Left colon (tissue), 2 donors: ENCODE measurements around the gene EGFL8. TPM values are rescaled to one million over a fixed set of nuclear protein-coding genes. Genes with fewer than 3 reads are reported as not detected.

ENCODE experiments used
- ATAC-seq: fragments of 200-7000 bp; cut with Tn5 transposase; one replicate; pipeline ENCODE4 v1.9.1; 2020; ENCODE audit warnings: mild to moderate bottlenecking, moderate library complexity
- DNase-seq, 2 donors: peaks; one replicate each; pipeline ENCODE4 v3.0.0-alpha.2; 2020
- intact Hi-C, 2 donors: fragments of 100-400 bp; cut with DNase I in 1 of 2; cut with micrococcal nuclease in 1 of 2; formaldehyde crosslinking; loops; one replicate each; pipeline versions ENCODE4 v1.11.2 to v1.14.0; 2022; cut with DNase I, micrococcal nuclease
- total RNA-seq, 2 donors: library from RNA; stranded (reverse); fragmentation: NEBNext Ultra II Directional; extraction: Animal tissue kit (Norgen Biotek cat#: 25700); gene quantifications; one replicate each; pipeline ENCODE4 v1.2.1, GENCODE V29; 2021
- donor health status: DM: no; HTN: no; CAD: no.
- donor health status: DM: yes; HTN: yes; CAD: no.

Gene EGFL8
- total RNA-seq, 2 donors from 2014 or later, result 13.7 to 19.9 TPM

DNA sequence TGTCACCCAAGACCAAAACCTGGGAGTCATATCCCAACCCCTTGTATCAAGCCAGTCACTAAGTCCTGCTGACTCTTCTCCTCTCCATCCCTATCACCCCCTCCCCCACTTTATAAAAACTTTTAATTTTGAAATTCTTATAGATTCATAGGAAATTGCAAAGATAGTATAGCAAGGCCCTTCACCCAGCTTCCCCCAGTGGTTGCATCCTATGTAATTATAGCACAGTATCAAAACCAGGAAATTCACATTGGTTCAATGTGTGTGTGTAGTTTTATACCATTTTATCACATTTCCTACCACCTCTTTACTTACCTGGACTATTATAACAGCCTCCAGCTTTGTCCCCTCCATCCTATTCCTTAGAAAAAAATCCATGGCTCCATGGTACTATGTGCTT is 6.3 kb upstream of the EGFL8 start:
- intact Hi-C loops, result no loop called here
- no peak for DNase-seq
- no peak for ATAC-seq

DNA sequence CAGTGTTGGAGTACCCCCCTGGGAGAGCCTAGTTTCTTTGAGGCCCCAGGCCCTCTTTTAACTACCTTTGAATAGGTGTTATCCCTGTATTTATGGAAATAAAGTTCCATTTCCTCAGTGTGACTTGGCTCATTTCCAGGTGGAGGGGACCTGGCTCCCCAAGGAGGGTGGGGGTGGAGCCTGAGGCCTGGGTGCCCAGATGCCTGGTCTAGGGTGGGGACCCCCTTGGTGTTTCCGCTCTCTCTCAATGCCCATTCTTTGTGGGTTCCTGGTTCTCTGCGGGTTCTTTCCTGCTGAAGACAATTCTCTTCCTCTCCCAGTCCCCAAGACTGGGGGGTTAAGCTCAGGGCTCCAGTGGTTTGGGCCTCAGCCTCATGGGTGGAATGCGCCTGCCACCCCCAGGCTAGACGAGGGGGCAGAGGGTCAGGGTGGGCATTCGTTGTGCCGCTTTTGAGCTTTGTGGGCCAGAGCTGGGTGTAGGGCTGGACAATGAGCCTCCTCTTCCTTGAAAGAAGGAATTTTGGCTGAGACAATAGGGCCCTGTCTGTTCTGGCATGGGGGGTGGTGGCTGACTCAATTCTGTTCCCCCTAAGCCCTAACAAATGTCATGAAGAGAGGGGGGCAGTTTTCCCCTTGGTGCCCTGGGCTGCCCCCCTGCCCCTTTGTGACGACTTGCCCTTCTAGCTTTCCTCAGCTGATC is 686 bp upstream of the EGFL8 start:
- DNase-seq (no peak), ATAC-seq (no peak)
- intact Hi-C loops, result no loop called here

DNA sequence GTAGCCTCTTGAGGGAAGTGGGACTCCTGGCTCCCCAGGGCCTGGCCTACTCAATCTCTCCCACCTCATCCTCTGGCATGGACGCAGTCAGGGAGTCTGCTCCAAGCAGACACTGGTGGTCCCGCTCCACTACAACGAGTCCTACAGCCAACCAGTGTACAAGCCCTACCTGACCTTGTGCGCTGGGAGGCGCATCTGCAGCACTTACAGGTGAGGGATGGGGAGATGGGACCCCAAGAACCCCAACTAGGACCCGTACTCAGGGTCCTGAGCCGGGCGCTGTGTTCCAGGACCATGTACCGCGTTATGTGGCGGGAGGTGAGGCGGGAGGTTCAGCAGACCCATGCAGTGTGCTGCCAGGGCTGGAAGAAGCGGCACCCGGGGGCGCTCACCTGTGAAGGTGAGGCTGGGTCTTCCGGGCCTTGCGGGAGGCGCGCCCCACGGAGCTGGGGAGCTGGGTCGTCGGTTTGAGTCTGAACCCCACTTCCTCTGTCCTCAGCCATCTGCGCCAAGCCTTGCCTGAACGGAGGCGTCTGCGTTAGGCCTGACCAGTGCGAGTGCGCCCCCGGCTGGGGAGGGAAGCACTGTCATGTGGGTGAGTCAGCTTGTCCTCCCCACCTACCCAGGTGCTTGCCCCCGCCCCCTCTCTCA is 2.1 kb downstream of the EGFL8 start:
- DNase-seq (peak in 1 of 2 donors; percentile 8), ATAC-seq (no peak)
- intact Hi-C loops, result no loop called here

DNA sequence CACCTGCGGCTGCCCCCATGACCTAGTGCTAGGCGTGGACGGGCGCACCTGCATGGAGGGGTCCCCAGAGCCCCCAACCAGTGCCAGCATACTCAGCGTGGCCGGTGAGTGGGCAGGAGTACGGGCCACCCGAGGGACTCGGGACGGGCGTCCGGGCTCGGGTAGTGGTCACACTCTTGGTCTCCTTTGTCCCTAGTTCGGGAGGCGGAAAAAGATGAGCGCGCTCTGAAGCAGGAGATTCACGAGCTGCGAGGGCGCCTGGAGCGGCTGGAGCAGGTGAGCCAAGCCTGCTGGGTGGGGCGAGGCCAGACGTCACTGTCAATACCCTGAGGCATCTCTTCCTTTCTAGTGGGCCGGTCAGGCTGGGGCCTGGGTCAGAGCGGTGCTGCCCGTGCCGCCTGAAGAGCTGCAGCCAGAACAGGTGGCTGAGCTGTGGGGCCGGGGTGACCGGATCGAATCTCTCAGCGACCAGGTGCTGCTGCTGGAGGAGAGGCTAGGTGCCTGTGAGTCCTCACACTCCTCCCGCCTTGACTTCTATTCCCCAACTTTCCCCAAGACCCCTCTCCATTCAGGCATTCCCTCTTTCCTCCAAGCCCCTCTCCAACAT is 2.9 kb downstream of the EGFL8 start:
- intact Hi-C loops, result no loop called here
- DNase-seq (no peak), ATAC-seq (peak; percentile 11)

DNA sequence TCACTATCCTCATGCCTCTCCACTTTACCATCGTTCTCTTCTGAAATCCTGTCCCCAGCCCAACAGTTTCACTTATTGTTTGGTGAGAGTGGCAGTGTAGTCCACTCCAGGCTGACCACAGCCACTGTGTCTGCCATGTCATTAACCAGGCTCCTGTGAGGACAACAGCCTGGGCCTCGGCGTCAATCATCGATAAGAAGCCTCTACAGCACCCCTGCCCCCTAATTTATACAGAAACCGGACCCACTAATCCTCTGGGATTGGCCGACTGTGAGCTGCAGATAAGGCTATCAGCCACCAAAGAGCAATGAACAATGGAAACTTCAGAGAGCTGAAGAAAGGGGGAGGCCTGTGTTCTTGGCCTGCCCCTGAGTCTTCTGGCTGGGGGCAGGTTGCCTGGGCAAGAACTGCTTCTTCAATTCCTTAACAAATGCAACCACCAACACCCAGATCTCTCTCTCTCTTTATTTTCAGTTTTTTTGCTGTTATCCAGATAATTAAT is 3.4 kb downstream of the EGFL8 start:
- DNase-seq (no peak), ATAC-seq (no peak)
- intact Hi-C loops, result no loop called here

GRCh38 chr6:32168350-32168749 is 4.0 kb downstream of the EGFL8 start:
- DNase-seq, result no peak
- intact Hi-C loops, result no loop called here
- ATAC-seq, result peak; percentile 3

DNA sequence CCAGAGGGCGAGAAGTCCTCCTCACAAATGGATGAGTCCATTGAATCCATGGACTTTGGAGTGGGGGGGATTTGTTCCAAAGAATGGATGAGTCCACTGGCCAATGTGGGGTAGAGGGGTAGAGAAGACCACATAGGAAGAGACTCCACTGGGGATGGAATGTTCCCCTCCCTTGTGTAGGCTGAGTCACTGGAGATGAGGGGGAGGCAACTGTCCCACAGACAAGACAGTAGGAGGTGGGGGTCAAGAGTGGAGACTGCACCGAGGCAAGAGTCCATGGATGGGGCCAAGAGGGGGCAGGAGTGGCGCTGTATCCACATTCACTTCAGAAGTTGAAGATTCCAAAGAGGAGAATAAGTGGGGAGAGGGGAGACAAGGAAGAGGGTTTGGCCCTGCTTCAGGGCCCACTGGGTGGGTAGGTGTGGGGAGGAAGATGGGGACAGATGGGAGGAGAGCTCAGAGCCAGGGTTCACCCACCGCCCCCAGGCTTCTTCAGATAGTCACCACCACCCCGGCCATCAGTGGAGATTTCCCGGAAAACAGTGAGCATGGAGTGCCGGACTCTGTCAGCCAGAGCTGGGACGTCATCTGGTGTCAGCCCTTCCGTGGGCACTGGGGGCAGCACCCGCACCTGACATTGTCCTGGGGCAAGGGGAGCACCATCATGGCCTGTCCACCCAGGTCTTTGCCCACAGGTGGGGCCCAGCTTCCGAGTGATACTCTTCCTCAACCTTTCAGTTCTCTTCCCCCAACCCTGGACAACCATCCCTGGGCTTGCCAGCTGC is 4.6 kb downstream of the EGFL8 start:
- no peak for DNase-seq
- intact Hi-C loops, result no loop called here
- peak; percentile 10 for ATAC-seq

DNA sequence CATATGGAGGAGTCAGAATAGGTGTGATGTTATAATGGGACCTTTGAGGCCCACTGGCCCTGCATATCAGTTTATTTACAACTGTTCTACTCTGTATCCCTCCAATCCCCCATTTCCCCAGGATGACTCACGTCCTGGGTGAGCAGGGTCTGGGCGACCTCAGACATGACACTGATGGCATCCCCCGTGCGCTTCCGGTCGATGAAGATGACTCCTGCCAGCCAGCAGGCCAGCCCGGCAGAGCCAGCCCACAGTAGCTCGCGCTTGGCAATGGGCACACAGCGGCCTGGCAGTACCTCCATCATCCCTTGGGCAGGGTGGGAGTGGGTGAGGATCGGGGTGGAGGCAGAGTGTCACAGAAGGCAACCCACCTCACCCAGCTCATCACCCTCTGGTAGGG is 5.9 kb downstream of the EGFL8 start:
- ATAC-seq (no peak), DNase-seq (no peak)
- intact Hi-C loops, result no loop called here

DNA sequence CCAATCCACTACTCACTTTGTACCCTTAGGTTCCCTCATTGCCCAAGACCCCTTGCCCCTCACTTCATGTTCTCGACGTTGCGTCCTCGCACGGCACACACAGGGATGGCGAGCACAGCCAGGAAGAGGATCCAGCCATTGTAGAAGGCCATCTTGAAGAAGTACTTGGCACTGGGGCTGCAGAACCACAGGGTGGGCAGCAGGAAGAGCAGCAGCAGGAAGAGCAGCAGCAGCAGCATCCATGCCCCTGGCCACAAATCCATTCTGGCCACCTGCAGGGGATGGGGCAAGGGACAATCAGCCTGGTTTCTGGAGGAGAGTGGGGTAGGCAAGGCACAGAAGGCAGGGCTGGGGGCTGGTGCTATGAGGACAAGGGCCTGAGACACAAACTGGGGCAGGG is 6.8 kb downstream of the EGFL8 start:
- ATAC-seq, result no peak

DNA sequence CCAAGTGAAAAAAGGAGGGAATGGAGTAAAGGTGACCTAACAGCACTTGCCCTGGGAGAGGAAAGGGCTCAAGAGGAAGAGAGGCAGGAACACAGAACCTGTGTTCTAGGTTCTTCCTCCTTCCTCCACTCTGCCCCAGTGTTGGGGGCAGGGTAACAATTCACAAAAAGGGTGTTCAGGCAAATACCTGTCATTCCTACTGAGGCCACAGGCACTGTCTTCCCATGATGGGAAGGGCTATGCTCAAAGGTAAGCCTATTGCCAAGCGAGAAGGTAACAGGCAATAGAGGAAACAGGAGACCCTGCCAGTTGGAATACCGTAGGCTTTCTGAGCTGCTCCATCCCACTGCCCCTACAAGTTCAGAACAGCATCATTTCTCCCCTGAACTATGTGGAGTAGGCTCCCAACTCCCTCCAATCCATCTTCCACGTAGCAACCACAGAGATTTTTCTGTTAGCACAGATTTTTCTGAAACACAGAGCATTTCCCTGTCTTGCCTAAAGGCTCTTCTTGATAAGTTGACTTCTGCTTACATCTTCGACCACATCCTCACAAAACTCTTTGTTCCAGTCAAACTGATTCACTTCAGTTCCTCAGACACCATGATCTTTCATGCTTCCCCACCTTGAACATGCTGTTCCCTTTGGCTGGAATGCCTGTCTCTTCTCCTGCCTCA is 8.8 kb downstream of the EGFL8 start:
- ATAC-seq (no peak), DNase-seq (no peak)
- intact Hi-C loops, result no loop called here

More for the DNA sequence above, 6.8 kb downstream of the EGFL8 start:
- intact Hi-C loops, result no loop called here
- DNase-seq, result no peak

DNA sequence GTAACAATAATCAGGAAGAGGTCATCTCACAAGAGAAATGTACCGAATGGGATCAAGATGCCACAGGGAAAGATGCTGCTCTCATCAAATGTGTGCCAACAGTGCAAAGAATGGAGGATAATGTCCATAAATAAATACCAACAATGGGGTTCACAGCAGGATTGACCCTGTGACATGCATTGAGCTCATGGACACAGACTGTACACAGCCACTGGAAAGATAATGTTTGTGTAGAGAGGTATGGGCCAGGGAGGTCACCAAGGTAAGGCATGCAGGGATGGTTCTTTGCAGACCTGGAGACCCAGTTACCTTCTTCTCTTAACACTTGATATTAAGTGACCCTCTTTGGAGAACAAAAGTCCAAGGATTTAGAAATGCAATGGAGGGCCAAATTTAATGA is 10.0 kb downstream of the EGFL8 start:
- intact Hi-C loops, result no loop called here
- ATAC-seq (no peak), DNase-seq (no peak)

GRCh38 chr6:32175322-32175710 is 10.9 kb downstream of the EGFL8 start:
- DNase-seq (peak in 1 of 2 donors; percentile 30), ATAC-seq (no peak)
- intact Hi-C loops, result no loop called here

- peak; percentile 68 for ATAC-seq
- intact Hi-C loops, result no loop called here
- DNase-seq, result peak; percentile 98 to 99
Observed at GRCh38 chr6:32175711-32176475, 11.5 kb downstream of the EGFL8 start, which contains the start of gene AGPAT1. Gene AGPAT1, minus strand, starts transcription at chr6:32176084. Its CDS starts 4,588 bp downstream, at chr6:32171496.

GRCh38 chr6:32176476-32177182 is 12.2 kb downstream of the EGFL8 start:
- DNase-seq, result no peak
- ATAC-seq, result no peak
- intact Hi-C loops, result no loop called here

GRCh38 chr6:32177183-32177787 is 12.9 kb downstream of the EGFL8 start:
- intact Hi-C loops, result no loop called here
- ATAC-seq (peak; percentile 4), DNase-seq (peak in 1 of 2 donors; percentile 43)

DNA sequence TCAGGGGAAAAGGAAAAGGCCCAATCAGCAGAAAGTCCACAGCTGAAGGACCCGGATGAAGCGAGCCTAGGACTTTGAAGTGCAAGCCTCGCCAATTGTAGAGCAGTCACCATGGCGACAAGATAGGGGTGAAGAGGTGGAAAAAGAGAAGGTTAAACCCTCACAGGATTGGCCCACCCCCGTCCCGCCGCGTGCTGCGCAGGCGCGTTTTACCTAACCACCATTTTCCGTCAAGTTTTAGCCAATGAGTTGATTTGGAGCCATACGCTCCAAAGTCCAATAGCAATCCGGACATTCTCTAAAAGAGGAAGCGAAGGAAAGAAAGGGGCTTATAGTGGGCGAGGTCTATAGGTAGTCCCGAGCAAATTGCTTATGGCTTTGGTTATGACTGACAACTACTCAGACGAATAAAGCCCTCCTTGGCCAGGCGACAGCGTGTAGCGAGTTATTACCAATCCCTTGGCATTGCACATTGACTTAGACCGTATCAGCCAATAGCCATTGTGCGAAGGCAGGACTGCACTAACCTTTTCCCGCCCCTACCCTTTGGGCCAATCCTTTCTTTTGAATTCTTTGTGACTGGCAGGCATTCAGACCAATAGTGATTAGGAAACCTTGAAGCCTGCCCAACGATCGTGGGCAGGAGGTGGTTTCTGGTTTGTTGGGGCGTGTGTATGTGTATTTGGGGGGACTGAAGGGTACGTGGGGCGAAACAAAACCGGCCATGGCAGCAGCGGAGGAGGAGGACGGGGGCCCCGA is 13.6 kb downstream of the EGFL8 start, which contains the start of gene RNF5:
RNF5 (plus strand) TSS at position 618 of the 759 bp plus-strand sequence; CDS start at position 725, 107 bp downstream.
- DNase-seq, result peak; percentile 93 to 98
- intact Hi-C loops, result no loop called here
- ATAC-seq, result peak; percentile 75
